Stimulated activated CD8-positive, alpha-beta memory T cell treated with anti-CD3 and anti-CD28 coated beads, Interleukin-2, amount 100 ng/mL, for 48 hours (primary cell): ENCODE data around the gene PLAAT3.
"Not testable (repeated sequence)": the region's sequence is repeated elsewhere in the genome, so short reads cannot be mapped to it uniquely, and the experiment has no call there.

Source experiments
- DNase-seq, 2 donors: peaks; one replicate each; pipeline ENCODE4 v3.0.0-alpha.2; 2020; ENCODE audit warnings: low read depth in 2 of 2

Gene PLAAT3

GRCh38 chr11:63609536-63609935, 4.7 kb downstream of the PLAAT3 start:
- no peak for DNase-seq

GRCh38 chr11:63608353-63609345, 5.6 kb downstream of the PLAAT3 start:
- no peak for DNase-seq

- no peak for DNase-seq
Measured at GRCh38 chr11:63603180-63603518, 11.1 kb downstream of the PLAAT3 start.

GRCh38 chr11:63602290-63603179, 11.7 kb downstream of the PLAAT3 start:
- not testable (repeated sequence) for DNase-seq

- DNase-seq = no peak
Measured at GRCh38 chr11:63599211-63600122, 14.8 kb downstream of the PLAAT3 start.

- DNase-seq = no peak
Measured at GRCh38 chr11:63598556-63598955, 15.7 kb downstream of the PLAAT3 start.

GRCh38 chr11:63595296-63595695, 18.9 kb downstream of the PLAAT3 start:
- no peak for DNase-seq

- DNase-seq = no peak
Measured at GRCh38 chr11:63592975-63593395, 21.2 kb downstream of the PLAAT3 start.

- no peak for DNase-seq
Measured at GRCh38 chr11:63590024-63590788, 24.0 kb downstream of the PLAAT3 start.

- DNase-seq = no peak
Measured at GRCh38 chr11:63589000-63589399, 25.2 kb downstream of the PLAAT3 start.

GRCh38 chr11:63586451-63587166, 27.6 kb downstream of the PLAAT3 start:
- DNase-seq = no peak

- no peak for DNase-seq
Measured at GRCh38 chr11:63583357-63583677, 30.9 kb downstream of the PLAAT3 start.

GRCh38 chr11:63581224-63581623, 33.0 kb downstream of the PLAAT3 start:
- DNase-seq = not testable (repeated sequence)

- not testable (repeated sequence) for DNase-seq
Measured at GRCh38 chr11:63578882-63579281, 35.4 kb downstream of the PLAAT3 start.

- DNase-seq = no peak
Measured at GRCh38 chr11:63574856-63575602, 39.2 kb downstream of the PLAAT3 start.

GRCh38 chr11:63573881-63574855, 40.1 kb downstream of the PLAAT3 start:
- no peak for DNase-seq

GRCh38 chr11:63572026-63572688, 42.1 kb downstream of the PLAAT3 start:
- no peak for DNase-seq

- DNase-seq = no peak
Measured at GRCh38 chr11:63569570-63569969, 44.7 kb downstream of the PLAAT3 start.
